Measurements from ENCODE around the gene SPATA20. TPM values are rescaled to one million over a fixed set of nuclear protein-coding genes. Genes with fewer than 3 reads are reported as not detected.
A peak's percentile ranks its signal among the peaks of the same experiment; 100 is the strongest.

Gene SPATA20
- total RNA-seq, 1 donor: 142 TPM

DNA sequence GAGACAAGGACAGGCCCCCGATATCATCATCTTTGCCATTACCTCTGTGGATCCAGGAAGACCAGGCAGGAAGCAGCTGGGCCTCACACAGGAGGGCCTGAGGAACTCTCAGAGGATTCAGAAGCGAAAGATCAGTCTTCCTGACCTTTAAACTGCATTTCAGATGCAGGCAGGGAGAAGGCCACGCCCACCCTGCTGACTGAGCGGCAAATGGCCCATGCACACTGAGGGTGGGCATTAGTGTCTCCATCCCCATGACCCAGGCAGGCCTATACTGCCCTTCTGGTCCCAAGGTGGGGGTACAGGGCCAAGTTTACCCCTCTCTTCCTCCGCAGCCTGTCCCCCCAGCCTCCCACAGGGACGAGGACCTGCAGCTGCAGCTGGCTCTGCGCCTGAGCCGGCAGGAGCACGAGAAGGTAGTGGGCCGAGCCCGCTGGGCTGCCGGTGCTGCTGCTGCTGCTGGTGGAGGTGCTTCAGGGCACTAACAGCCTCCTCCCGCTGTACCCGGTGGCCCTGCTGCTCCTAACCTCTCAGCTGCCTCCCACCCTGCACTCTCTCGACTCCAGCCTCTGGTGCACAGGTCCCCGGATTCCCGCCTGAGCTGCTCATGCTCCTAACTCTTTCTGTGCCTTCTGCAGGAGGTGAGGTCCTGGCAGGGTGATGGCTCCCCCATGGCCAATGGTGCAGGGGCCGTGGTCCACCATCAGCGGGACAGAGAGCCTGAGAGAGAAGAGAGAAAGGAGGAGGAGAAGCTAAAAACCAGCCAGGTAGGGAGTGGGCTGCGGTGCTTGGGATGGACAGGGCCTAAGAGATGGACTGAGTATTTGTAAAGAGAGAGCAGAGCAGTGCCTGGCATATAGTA is 8.2 kb upstream of the SPATA20 start:
- H3K4me1 ChIP-seq (ENCODE audit: insufficient read depth, low read length): peaks cover 17% of the 10 kb centered on the region
- peak; percentile 80 for DNase-seq (ENCODE audit: insufficient read length, low spot score, missing footprints)
- no peaks in the 10 kb centered on the region for H3K79me2 ChIP-seq (ENCODE audit: insufficient read depth, low read length)
- no peaks in the 10 kb centered on the region for H3K9me3 ChIP-seq (ENCODE audit: low read depth, low read length)
- peaks cover 6% of the 10 kb centered on the region for H3K27me3 ChIP-seq (ENCODE audit: insufficient read depth, low read length)
- H4K20me1 ChIP-seq (ENCODE audit: insufficient read depth, low read length): no peaks in the 10 kb centered on the region
- TF ChIP-seq, protein P1, sequence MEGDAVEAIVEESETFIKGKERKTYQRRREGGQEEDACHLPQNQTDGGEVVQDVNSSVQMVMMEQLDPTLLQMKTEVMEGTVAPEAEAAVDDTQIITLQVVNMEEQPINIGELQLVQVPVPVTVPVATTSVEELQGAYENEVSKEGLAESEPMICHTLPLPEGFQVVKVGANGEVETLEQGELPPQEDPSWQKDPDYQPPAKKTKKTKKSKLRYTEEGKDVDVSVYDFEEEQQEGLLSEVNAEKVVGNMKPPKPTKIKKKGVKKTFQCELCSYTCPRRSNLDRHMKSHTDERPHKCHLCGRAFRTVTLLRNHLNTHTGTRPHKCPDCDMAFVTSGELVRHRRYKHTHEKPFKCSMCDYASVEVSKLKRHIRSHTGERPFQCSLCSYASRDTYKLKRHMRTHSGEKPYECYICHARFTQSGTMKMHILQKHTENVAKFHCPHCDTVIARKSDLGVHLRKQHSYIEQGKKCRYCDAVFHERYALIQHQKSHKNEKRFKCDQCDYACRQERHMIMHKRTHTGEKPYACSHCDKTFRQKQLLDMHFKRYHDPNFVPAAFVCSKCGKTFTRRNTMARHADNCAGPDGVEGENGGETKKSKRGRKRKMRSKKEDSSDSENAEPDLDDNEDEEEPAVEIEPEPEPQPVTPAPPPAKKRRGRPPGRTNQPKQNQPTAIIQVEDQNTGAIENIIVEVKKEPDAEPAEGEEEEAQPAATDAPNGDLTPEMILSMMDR (IDR thresholded peaks at IDR 0.05; ENCODE audit: extremely low read depth, low read depth, low read length): no peak
- H3K36me3 ChIP-seq (ENCODE audit: insufficient read depth, low read length): no peaks in the 10 kb centered on the region
- no peak overlapping the region for H3K4me2 ChIP-seq (ENCODE audit: insufficient read depth, low read length)
- H3K4me3 ChIP-seq (ENCODE audit: insufficient read depth, low read length): no peak overlapping the region
- no peak overlapping the region for H3K27ac ChIP-seq (ENCODE audit: low read depth, low read length)
- H2AFZ ChIP-seq (ENCODE audit: low read length): no peak overlapping the region

GRCh38 chr17:50539762-50540559 is 7.0 kb upstream of the SPATA20 start:
- Histone ChIP-seq H3K4me3 (ENCODE audit: insufficient read depth, low read length) (no peak overlapping the region), H3K27me3 (ENCODE audit: insufficient read depth, low read length) (no peaks in the 10 kb centered on the region), H3K4me2 (ENCODE audit: insufficient read depth, low read length) (no peak overlapping the region), H2AFZ (ENCODE audit: low read length) (no peak overlapping the region), H3K4me1 (ENCODE audit: insufficient read depth, low read length) (peaks cover 13% of the 10 kb centered on the region), H4K20me1 (ENCODE audit: insufficient read depth, low read length) (no peaks in the 10 kb centered on the region), H3K36me3 (ENCODE audit: insufficient read depth, low read length) (no peaks in the 10 kb centered on the region), H3K27ac (ENCODE audit: low read depth, low read length) (no peak overlapping the region), H3K79me2 (ENCODE audit: insufficient read depth, low read length) (no peaks in the 10 kb centered on the region), H3K9me3 (ENCODE audit: low read depth, low read length) (no peaks in the 10 kb centered on the region)
- TF ChIP-seq, protein P1 (IDR thresholded peaks at IDR 0.05; ENCODE audit: extremely low read depth, low read depth, low read length): no peak
- peak; percentile 73 for DNase-seq (ENCODE audit: insufficient read length, low spot score, missing footprints)

- H3K4me1 ChIP-seq (ENCODE audit: insufficient read depth, low read length): peaks cover 13% of the 10 kb centered on the region
- H2AFZ ChIP-seq (ENCODE audit: low read length): no peak overlapping the region
- H3K27me3 ChIP-seq (ENCODE audit: insufficient read depth, low read length): no peaks in the 10 kb centered on the region
- H3K4me2 ChIP-seq (ENCODE audit: insufficient read depth, low read length): peak overlapping the region; percentile 92
- no peaks in the 10 kb centered on the region for H4K20me1 ChIP-seq (ENCODE audit: insufficient read depth, low read length)
- no peak overlapping the region for H3K27ac ChIP-seq (ENCODE audit: low read depth, low read length)
- H3K4me3 ChIP-seq (ENCODE audit: insufficient read depth, low read length): peak overlapping the region; percentile 76
- H3K9me3 ChIP-seq (ENCODE audit: low read depth, low read length): no peaks in the 10 kb centered on the region
- TF ChIP-seq, protein P1 (IDR thresholded peaks at IDR 0.05; ENCODE audit: extremely low read depth, low read depth, low read length): no peak
- no peaks in the 10 kb centered on the region for H3K36me3 ChIP-seq (ENCODE audit: insufficient read depth, low read length)
- H3K79me2 ChIP-seq (ENCODE audit: insufficient read depth, low read length): no peaks in the 10 kb centered on the region
- peak; percentile 94 for DNase-seq (ENCODE audit: insufficient read length, low spot score, missing footprints)
These were observed 6.2 kb upstream of the SPATA20 start for GRCh38 chr17:50540560-50541401.
